CD4-positive, alpha-beta T cell treated with Interleukin-10 for 1 hour (primary cell): Measurements from ENCODE around the gene NCBP2.

Source experiments
- DNase-seq: peaks from one replicate; pipeline ENCODE4 v3.0.0-alpha.2; 2020

Gene NCBP2

DNA sequence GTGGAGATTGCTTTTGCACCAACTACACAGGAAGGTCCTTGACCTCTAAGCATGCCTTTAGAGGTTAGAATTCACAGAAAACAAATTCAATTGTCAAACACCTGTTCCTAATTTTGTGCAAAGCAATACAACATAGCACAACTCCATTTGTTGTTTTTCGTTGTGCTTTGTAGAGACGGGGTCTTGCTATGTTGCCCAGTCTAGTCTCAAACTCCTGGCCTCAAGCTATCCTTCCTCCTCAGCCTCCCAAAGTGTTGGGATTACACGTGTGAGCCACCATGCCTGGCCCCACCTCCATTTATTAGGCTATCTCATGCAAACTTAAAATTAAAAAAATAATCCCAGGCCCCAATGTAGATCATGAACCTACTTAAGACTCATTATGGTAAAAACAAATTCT is 6.0 kb downstream of the NCBP2 start:
- no peak for DNase-seq

DNA sequence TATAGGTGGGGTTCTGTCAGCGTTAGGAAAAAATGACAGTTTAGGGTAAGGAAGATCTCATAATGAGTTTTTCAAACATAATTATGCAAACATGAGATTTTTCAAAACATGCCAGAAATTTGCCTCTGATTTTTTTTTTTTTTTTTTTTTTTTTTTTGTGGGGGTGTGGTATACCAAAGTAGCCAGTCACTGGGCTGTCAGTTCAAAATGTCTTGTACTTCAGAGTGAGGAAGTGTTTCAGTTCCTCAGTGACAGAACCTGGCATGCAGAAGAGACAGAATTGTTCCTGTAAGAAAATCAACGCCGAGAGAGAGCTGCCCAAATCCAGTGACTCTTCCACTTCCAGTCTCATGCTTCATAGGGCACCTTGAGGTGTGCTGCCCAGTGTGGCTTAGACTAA is 9.7 kb downstream of the NCBP2 start:
- DNase-seq, result no peak

DNA sequence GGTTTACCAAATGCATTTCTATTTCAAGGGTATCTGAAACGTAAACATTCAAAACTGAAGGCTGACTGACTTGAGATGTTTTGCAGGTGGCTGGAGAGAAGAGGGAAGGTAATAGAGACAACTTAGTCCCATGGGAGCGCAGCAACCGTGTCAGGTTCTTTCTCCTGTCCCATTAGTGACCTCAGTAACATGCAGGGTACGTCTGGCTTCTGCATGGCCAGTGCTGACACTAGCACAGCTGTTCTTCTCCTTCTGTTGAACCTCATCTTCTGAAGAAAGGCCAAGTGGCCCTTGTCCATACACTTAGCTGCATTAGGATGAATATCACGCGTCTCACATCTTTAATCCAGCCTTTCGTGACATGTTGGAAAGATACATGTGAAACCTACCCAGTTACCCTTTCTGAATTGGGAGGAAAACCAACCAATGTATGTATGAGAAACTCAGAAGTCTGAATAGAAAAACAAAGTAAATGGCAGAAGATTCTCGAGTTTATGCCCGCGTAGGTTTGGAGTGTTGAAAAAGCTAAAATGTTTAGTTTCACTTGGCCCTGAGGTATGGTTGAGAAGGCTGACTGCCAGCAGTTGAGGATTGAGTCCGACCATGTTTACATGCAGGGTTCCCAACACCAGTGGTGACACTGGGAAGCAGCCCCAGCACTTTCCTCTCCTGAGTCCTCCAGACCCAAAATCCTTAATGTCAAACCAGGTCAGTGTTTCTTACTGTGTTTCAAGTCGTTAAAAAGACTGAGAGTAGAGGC is 10.3 kb downstream of the NCBP2 start:
- no peak for DNase-seq

DNA sequence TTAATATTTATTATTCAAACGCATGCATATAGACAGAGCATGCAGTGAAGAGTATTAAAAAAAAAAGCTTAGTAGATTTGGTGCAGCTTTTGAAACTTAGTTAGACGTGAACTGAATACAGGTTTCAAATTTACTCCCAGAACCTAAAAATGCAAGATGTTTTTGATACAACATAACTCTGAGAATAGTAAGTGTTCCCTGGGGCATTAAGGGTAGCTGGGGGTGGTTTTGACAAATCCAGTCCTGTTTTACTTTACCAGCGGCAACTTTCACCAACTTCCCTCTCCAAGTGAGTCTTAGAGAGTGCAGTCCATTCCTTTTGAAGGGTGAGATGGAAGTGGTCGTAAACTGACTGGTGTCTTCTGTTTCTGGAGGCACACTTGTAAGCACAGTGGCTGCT is 11.2 kb downstream of the NCBP2 start:
- no peak for DNase-seq

DNA sequence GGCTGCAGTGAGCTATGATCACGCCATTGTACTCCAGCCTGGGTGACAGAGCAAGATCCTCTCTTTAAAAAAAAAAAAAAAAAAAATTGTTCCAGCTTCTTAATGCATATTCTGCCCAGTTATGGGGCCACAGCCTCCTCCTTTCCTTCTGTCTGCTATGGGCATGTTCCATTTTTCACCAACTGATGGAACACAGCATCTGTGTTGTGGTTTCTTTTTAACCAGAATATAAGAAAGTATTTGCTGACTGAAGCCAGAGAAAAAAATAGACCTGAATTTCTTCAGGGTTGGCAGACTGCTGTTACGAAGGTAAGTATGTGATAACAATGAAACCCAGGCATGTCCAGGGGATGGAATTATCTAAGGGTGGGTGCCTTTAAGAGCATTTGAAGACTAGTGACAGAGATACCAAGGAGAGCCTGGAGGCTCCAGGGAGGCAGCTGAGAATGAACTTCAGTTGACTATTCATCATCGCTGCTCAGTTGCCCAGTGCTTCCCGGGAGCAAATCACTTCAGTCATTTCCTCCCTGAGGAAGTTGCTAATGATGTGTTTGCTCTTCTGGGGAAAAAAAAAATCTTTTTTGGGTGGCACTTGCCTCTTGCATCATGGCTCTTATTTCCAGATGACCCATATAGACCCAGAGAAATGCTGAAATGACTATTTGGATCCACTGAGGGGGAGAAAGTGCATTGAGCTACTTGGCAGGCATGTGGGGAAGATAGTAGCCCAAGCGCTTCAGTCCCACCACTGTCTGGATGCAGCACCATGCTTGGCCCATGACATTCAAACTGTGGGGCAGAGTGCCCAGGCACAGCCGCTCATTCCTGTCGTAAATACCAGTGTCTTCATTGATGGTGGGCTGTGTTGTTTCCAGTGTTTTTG is 14.5 kb downstream of the NCBP2 start:
- no peak for DNase-seq

DNA sequence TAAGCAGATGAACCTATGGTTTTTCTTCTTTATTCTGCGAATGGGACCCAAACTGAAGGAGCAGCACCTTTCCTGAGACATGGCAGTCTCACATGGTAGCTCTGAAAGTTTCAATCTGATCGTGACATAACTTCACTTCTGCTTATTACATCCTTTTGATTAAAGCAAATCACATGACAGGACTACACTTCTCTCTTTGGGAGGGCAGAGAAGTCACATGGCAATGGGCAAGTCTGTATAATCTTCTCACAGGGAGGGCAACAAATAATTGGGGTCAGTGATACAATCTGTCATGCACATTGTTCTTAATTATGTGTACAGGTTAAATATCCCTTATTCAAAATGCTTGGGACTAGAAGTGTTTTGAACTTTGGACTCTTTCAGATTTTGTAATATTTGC is 21.6 kb downstream of the NCBP2 start:
- DNase-seq, result no peak

DNA sequence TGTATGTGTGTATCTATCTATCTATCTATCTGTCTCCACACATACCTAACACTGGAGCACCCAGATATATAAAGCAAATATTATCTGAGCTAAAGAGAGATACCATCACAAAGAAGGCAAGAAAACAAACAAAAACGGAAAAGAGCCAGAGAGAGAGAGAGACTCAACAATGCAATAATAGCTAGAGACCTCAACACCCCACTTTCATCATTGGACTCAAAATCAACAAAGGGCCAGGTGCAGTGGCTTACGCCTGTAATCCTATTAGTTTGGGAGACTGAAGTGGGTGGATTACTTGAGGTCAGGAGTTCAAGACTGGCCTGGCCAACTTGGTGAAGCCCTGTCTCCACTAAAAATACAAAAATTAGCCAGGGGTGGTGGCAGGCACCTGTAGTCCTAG is 23.4 kb downstream of the NCBP2 start:
- DNase-seq, result no peak

DNA sequence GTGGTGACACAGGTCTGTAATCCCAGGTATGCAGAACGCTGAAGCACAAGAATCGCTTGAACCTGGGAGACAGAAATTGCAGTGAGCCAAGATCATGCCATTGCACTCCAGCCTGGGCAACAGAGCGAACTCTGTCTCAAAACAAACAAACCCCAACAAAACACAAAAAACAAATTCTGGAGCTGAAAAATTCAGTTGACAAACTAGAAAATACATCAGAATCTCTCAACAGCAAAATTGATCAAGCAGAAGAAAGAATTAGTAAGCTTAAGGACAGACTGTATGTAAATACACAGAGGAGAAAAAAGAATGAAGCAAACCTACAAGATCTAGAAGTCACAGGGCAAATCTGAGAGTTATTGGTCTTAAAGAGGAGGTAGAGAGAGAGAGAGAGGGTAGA is 25.3 kb downstream of the NCBP2 start:
- no peak for DNase-seq

DNA sequence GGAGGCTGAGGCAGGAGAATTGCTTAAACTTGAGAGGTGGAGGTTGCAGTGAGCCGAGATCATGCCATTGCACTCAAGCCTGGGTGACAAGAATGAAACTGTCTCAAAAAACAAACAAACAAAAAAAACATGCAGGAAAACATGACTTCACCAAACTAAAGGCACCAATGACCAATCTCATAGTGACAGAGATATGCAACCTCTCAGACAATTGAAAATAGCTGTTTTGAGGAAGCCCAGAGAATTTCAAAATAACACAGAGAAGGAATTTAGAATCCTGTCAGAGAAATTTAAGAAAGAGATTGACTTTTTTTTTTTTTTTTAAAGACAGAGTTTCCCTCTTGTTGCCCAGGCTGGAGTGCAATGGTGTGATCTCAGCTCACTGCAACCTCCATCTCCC is 26.1 kb downstream of the NCBP2 start:
- no peak for DNase-seq

DNA sequence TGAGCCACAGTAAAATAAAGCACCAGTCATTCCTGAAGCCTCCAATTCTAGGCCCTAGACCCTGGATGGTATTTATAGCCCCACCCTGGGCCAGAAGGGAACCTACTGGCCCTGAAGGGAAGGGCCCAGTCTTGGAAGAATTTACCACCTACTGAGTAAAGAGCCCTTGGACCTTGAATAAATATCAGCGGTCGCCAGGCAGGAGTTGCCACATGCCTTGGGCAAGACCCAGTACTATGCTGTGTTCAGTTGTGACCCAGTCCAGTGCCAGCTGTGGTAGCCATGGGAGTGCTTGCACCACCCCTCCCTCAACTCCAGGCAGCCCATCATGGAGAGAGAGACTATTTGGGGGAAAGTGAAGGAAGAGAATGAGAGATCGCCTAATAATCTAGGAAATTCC is 27.0 kb downstream of the NCBP2 start:
- no peak for DNase-seq

DNA sequence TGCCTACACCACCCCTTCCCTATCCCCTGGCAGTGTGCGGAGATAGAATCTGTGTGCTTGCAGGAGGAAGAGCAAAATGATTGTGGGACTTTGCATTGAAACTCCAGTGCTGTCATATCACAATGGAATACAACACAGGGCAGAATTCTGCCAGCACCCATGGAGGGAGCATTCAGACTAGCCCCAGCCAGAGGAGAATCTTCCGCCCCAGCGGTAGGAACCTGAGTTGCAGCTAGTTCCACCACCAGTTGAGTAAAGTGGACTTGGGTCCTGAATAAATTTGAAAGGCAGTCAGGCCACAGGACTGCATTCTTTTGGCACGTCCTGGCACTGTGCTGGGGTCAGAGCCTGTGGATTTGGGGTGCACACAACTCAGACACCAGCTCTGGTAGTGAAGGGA is 27.5 kb downstream of the NCBP2 start:
- DNase-seq, result no peak

DNA sequence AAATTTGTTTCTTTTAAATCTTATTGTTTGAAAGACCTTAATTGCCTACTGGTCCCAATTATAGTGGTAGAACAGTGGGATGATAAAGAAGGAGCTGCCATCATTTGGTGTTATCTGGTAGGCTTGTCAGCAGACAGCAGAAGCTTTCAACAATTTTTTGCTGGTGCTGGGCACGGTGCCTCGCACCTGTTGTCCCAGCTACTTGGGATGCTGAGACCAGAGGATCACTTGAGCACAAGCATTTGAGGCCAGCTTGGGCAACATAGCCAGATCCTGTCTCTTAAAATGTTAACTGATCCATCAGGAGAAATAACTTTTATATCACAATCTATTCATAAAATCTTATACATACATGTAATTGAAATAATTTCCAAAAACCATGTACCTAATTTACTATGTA is 38.6 kb downstream of the NCBP2 start:
- DNase-seq, result no peak

DNA sequence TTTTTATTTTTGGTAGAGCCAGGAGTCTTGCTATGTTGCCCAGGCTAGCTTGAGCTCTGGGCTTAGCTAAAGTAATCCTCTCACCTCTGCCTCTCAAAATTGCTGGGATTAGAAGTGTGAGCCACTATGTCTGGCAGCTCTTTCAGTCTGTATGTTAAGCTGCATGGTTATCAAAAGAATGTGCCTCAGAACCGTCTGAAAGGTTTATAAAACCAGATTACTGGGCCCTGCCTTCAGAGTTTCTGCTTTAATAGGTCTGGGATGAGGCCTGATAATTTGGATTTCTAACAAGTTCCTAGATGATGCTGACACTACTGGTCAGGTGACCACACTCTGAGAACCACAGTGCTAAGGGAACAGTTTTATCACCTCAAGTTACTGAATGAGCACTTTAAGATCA is 40.0 kb downstream of the NCBP2 start:
- no peak for DNase-seq

DNA sequence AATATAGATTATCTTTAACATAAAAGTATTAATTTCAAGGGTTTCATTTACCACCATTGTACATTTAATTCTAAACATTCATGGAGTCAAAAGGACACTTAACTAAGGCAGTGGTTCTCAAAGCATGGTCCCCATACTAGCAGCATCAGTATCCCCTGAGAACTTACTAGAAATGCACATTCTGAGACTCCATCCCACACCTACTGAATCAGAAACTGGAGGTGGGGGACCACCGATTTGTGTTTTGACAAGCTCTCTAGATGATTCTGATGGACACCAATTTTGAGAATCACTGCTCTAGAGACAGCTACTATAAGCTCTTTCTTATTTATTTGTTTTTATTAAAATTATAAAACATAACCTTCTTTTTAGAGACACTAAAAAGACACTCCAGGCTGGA is 40.6 kb downstream of the NCBP2 start:
- DNase-seq, result no peak

DNA sequence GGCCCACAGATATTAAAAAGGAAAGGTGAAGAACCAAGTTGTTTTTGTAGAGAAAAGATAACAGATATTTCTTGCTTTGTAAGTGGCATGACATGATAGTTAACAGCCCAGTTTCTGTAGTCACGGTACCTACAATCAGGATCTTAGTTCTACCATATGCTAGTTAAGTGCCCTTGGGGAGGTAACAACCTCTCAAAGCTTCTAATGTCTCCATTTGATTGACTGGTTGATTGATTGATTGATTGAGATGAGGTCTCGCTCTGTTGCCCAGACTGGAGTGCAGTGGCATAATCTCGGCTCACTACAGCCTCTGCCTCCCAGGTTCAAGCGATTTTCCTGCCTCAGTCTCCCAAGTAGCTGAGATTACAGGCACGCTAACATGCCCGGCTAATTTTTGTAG is 46.1 kb downstream of the NCBP2 start:
- no peak for DNase-seq

DNA sequence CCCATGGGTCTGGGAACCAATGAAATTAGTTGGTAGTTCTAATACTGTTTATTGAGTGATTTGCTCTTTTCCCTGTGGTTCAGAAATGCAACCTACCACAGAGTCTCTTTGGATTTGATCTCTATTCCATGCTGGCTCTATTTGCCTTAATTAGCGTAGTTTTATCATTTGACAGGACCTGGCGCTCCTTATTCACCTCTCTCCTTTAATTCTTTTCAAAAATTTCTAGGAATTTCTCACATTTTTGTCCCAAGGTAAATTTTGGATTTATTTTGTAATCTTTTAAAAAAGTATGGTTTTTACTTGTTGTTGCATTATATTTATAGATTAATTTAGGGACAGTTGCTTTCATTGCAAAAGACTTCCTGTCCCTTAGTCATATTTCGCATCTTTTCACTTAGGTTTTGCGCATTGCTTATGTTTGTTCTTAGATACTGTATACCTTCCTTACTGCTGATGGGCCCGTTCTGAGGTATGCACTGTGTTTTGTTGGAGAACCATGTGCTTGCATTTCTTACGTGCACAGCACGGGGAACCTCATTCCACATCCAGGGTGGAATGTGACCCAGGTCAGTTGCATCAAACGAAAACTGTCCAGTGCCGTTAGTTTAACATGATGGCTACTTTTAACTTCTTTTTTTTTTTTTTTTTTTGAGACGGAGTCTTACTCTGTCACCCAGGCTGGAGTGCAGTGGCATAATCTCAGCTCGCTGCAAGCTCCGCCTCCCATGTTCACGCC is 47.6 kb downstream of the NCBP2 start:
- DNase-seq, result no peak

DNA sequence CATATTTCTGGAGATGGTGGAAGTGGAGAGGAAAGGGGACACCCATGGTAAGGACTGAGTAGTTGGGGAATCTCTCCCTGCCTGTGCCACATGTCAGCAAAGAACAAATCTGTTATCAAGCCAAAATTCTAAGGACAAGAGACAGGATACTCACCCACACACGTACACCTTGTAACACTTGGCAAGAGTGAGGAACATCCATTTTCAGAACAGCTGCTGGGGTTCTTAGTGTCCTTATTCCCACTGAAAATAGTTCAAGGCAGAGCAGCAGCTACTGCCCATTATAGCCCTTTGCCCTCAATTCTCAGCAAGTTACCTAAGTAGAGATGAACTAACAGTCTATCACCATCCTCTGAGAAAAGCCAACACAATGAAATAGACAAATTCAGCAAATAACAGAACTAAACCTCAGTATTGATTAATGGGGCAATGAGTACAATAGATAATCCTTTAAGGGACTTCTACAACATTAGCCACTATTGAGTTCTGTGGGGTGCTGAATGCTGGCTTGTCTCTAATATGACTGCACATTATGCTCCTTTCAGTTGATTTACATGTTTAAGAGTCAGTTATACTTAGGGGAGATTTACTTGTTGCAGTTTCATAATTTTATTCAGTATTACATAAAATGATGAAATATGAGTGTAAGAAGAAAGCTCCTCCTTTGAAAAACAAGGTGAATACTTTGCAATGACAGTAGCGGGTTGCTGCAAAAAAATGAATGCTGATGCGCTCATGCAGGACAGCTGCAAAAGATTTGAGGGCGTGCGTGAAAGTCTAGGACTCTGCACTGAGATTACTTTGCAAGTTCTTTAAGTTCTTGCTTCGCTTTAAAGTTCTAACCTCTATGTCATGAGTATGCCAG is 52.3 kb downstream of the NCBP2 start:
- DNase-seq, result no peak

DNA sequence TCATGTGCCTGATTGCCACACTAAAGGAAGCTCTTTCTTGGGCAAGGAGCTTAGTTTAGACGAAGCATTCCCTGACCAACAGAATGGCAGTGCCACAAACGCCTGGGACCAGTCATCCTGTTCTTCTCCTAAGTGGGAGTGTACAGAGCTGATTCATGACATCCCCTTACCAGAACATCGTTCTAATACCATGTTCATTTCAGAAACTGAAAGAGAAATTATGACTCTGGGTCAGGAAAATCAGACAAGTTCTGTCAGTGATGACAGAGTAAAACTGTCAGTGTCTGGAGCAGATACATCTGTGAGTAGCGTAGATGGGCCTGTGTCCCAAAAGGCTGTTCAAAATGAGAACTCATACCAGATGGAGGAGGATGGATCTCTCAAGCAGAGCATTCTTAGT is 56.2 kb downstream of the NCBP2 start:
- no peak for DNase-seq
